Sigmoid colon (tissue), 4 donors: ENCODE results near the gene ATP6V1F.

Source experiments
- CTCF ChIP-seq, 4 experiments: fragments of 450-650 bp in 3 of 4; fragments of 200-600 bp in 1 of 4; IDR thresholded peaks; one replicate each; pipeline ENCODE4 v1.5.1; 2016 to 2019; ENCODE audit warnings: antibody characterized with exemption in 4 of 4, mild to moderate bottlenecking in 3 of 4, moderate library complexity in 2 of 4
- EP300 ChIP-seq, 4 donors: sonication (generic); formaldehyde crosslinking; IDR thresholded peaks; one replicate each; pipeline ENCODE4 v1.6.1; 2017; ENCODE audit warnings: antibody characterized with exemption in 4 of 4
- POLR2A ChIP-seq, 2 donors: fragments of 450-650 bp; IDR thresholded peaks; one replicate each; pipeline ENCODE4 v1.6.1; 2016; ENCODE audit warnings: antibody characterized with exemption in 2 of 2, mild to moderate bottlenecking in 2 of 2, moderate library complexity in 2 of 2
- POLR2AphosphoS5 ChIP-seq, 4 donors: sonication (generic); formaldehyde crosslinking; IDR thresholded peaks; one replicate each; pipeline ENCODE4 v1.6.1; 2017; ENCODE audit warnings: antibody characterized with exemption in 4 of 4

GRCh38 chr7:128847721-128848211, 14.9 kb upstream of the ATP6V1F start:
- no peak for TF ChIP-seq CTCF (IDR thresholded peaks at IDR 0.05)
- TF ChIP-seq POLR2AphosphoS5 (IDR thresholded peaks at IDR 0.05), result no peak
- no peak for TF ChIP-seq POLR2A (IDR thresholded peaks at IDR 0.05)
- no peak for TF ChIP-seq EP300 (IDR thresholded peaks at IDR 0.05)
